ENCODE results near the gene RACK1.

- TF ChIP-seq POLR2A (IDR thresholded peaks at IDR 0.05; ENCODE audit: low read length) (no peak), CTCF (IDR thresholded peaks at IDR 0.05) (no peak), CEBPB (IDR thresholded peaks at IDR 0.05) (no peak), RNF2 (IDR thresholded peaks at IDR 0.05; ENCODE audit: borderline replicate concordance, low read depth) (no peak), ZSCAN20 (CRISPR knock-in tag; IDR thresholded peaks at IDR 0.05) (no peak), HDAC2 (IDR thresholded peaks at IDR 0.05) (no peak), NR3C1 (IDR thresholded peaks at IDR 0.05) (no peak), MYC (IDR thresholded peaks at IDR 0.05; ENCODE audit: borderline replicate concordance, low read length) (no peak), HES2 (IDR thresholded peaks at IDR 0.05) (no peak), HOXB13 (CRISPR knock-in tag; IDR thresholded peaks at IDR 0.05; ENCODE audit: low read depth) (no peak), MAZ (IDR thresholded peaks at IDR 0.05; ENCODE audit: borderline replicate concordance, low read depth, low read length) (no peak), MAX (IDR thresholded peaks at IDR 0.05) (no peak), JUN (IDR thresholded peaks at IDR 0.05) (no peak), SMC3 (IDR thresholded peaks at IDR 0.05) (no peak)
Observed at GRCh38 chr5:181243018-181243563, 615 bp downstream of the RACK1 start.

Measured in A549 (cell line).